COR-L47 (cell line): ENCODE measurements around the gene ST6GALNAC3.

Experiments
- DNase-seq: peaks from one replicate; lab custom pipeline; 2025; lab: John Stamatoyannopoulos, UW

The ST6GALNAC3 gene

GRCh38 chr1:76142771-76143540 is 68.4 kb downstream of the ST6GALNAC3 start:
- no peak for DNase-seq

- DNase-seq, result no peak
Measured at GRCh38 chr1:76144247-76144646, 69.7 kb downstream of the ST6GALNAC3 start.

- no peak for DNase-seq
Measured at GRCh38 chr1:76145332-76145731, 70.8 kb downstream of the ST6GALNAC3 start.

GRCh38 chr1:76146184-76146583 is 71.6 kb downstream of the ST6GALNAC3 start:
- no peak for DNase-seq

GRCh38 chr1:76147917-76148316 is 73.4 kb downstream of the ST6GALNAC3 start:
- no peak for DNase-seq

- no peak for DNase-seq
Measured at GRCh38 chr1:76148460-76148859, 73.9 kb downstream of the ST6GALNAC3 start.

GRCh38 chr1:76153841-76154205 is 79.3 kb downstream of the ST6GALNAC3 start:
- no peak for DNase-seq

- peak; percentile 72 for DNase-seq
Measured at GRCh38 chr1:76154206-76154956, 79.8 kb downstream of the ST6GALNAC3 start.

- DNase-seq, result no peak
Measured at GRCh38 chr1:76156987-76157386, 82.4 kb downstream of the ST6GALNAC3 start.

- DNase-seq, result no peak
Measured at GRCh38 chr1:76158126-76158525, 83.6 kb downstream of the ST6GALNAC3 start.

- no peak for DNase-seq
Measured at GRCh38 chr1:76160225-76160624, 85.7 kb downstream of the ST6GALNAC3 start.

GRCh38 chr1:76161451-76161850 is 86.9 kb downstream of the ST6GALNAC3 start:
- DNase-seq, result no peak

- no peak for DNase-seq
Measured at GRCh38 chr1:76162254-76162653, 87.7 kb downstream of the ST6GALNAC3 start.

GRCh38 chr1:76164165-76164564 is 89.6 kb downstream of the ST6GALNAC3 start:
- no peak for DNase-seq

- DNase-seq, result no peak
Measured at GRCh38 chr1:76170084-76170483, 95.5 kb downstream of the ST6GALNAC3 start.

GRCh38 chr1:76170513-76170912 is 96.0 kb downstream of the ST6GALNAC3 start:
- no peak for DNase-seq

- no peak for DNase-seq
Measured at GRCh38 chr1:76176000-76176399, 101.5 kb downstream of the ST6GALNAC3 start.

GRCh38 chr1:76177615-76178014 is 103.1 kb downstream of the ST6GALNAC3 start:
- no peak for DNase-seq

- no peak for DNase-seq
Measured at GRCh38 chr1:76179219-76179698, 104.7 kb downstream of the ST6GALNAC3 start.

GRCh38 chr1:76185207-76185606 is 110.7 kb downstream of the ST6GALNAC3 start:
- no peak for DNase-seq

- DNase-seq, result no peak
Measured at GRCh38 chr1:76186554-76187170, 112.1 kb downstream of the ST6GALNAC3 start.

GRCh38 chr1:76187436-76187835 is 112.9 kb downstream of the ST6GALNAC3 start:
- no peak for DNase-seq

- DNase-seq, result no peak
Measured at GRCh38 chr1:76189310-76189709, 114.8 kb downstream of the ST6GALNAC3 start.
